Stimulated activated CD4-positive, alpha-beta T cell treated with anti-CD3 and anti-CD28 coated beads, Interleukin-4, amount 100 ng/mL, for 4 hours (primary cell): ENCODE data around the gene SOCS7.
A peak's percentile ranks its signal among the peaks of the same experiment; 100 is the strongest.

ENCODE experiments used
- DNase-seq, 2 experiments: peaks; one replicate each; pipeline ENCODE4 v3.0.0-alpha.2; 2020

Gene SOCS7

GRCh38 chr17:38442548-38442947 is 90.9 kb downstream of the SOCS7 start:
- DNase-seq, result no peak

- no peak for DNase-seq
Observed at GRCh38 chr17:38443356-38444031, 91.8 kb downstream of the SOCS7 start.

GRCh38 chr17:38444151-38444550 is 92.5 kb downstream of the SOCS7 start:
- peak; percentile 53 to 60 for DNase-seq

- DNase-seq, result no peak
Observed at GRCh38 chr17:38447502-38448085, 96.0 kb downstream of the SOCS7 start.

- no peak for DNase-seq
Observed at GRCh38 chr17:38448208-38448771, 96.6 kb downstream of the SOCS7 start.

- DNase-seq, result no peak
Observed at GRCh38 chr17:38449364-38449763, 97.7 kb downstream of the SOCS7 start.

- DNase-seq, result no peak
Observed at GRCh38 chr17:38450557-38451029, 98.9 kb downstream of the SOCS7 start.

GRCh38 chr17:38451030-38451839 is 99.6 kb downstream of the SOCS7 start:
- no peak for DNase-seq

GRCh38 chr17:38451840-38452529 is 100.3 kb downstream of the SOCS7 start:
- no peak for DNase-seq

- DNase-seq, result no peak
Observed at GRCh38 chr17:38452719-38453118, 101.1 kb downstream of the SOCS7 start.

GRCh38 chr17:38453951-38454421 is 102.3 kb downstream of the SOCS7 start:
- DNase-seq, result no peak

GRCh38 chr17:38454532-38454931 is 102.9 kb downstream of the SOCS7 start:
- no peak for DNase-seq
